Endometrial microvascular endothelial cells (primary cell): ENCODE results near the gene HSPA4. TPM values are rescaled to one million over a fixed set of nuclear protein-coding genes. Genes with fewer than 3 reads are reported as not detected.
"Not testable (repeated sequence)": the region's sequence is repeated elsewhere in the genome, so short reads cannot be mapped to it uniquely, and the experiment has no call there.

Source experiments
- in situ Hi-C: cut with HindIII; loops from 2 replicates; pipeline ENCODE4 v1.10.0; 2017; ENCODE audit warnings: low sequenced_read_pairs, low pct_unique_long_range_greater_than_20kb; ENCODE audit errors: inconsistent ontology term
- total RNA-seq: library from RNA; depleted of rRNA; stranded (reverse); fragments of >200 nt; gene quantifications from one replicate; pipeline ENCODE4 v1.2.3, GENCODE V29; 2015; ENCODE audit errors: inconsistent ontology term

HSPA4 gene
- 103 TPM for total RNA-seq

DNA sequence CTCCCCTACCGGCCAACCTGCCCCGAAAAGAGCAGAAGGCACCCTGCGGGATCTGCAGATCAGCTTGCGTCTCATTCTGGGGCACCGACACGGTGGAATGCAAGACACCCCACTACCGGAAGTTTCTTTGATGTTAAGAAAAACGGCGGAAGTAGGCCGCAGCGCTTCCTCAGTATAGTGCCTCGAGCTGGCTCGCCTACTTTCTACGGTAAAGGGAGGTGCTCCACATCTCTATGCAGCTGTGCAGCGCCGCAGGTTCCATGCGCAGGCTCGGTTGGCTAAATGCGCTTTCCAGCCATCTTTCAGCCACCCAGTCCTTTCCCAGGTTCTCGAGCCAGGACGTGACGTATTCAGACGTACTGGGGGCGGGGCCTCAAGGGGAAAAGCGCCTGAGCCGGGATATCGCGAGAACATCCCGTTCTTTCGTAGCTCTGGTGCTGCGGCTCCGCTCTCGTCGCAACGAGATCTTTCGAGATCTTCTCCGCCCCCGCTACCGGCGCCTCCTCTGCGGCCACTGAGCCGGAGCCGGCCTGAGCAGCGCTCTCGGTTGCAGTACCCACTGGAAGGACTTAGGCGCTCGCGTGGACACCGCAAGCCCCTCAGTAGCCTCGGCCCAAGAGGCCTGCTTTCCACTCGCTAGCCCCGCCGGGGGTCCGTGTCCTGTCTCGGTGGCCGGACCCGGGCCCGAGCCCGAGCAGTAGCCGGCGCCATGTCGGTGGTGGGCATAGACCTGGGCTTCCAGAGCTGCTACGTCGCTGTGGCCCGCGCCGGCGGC lies at the start of gene HSPA4:
Gene HSPA4 (plus strand): TSS at position 472 of the 775 bp plus-strand sequence. CDS start 238 bp downstream, at position 710.
- in situ Hi-C loops = no loop called here

DNA sequence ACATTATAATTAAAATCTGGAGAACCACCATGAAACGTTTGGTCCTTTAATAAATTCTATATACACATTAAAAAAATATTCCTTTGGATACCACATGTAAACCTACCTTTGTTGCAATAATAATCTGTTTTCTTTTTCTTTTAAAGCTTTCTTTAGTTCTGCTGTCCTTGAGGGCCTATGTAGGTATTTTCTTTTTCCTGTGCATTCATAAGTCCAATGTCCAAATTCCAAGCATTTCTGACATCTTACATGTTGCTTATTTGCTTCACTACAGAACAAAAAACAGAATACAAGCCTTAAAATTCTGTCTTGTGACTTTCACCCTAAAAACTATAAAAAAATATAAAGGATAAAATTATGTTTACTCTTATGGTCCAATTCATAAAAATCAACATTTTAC lies 45.2 kb upstream of the HSPA4 start:
- in situ Hi-C loops = no loop called here

DNA sequence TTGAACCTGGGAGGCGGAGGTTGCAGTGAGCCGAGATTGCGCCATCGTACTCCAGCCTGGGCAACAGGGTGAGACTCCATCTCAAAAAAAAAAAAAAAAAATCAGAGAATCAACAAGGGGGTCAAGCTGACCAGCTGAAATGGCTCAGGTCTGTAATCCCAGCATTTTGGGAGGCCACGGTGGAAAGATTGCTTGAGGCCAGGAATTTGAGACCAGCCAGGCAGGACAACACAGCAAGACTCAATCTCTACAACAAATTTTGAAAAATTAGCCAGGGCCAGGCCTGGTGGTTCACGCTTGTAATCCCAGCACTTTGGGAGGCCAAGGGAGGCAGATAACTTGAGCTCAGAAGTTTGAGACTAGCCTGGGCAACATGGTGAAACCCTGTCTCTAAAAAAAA lies 43.4 kb upstream of the HSPA4 start:
- in situ Hi-C loops = not testable (repeated sequence)

DNA sequence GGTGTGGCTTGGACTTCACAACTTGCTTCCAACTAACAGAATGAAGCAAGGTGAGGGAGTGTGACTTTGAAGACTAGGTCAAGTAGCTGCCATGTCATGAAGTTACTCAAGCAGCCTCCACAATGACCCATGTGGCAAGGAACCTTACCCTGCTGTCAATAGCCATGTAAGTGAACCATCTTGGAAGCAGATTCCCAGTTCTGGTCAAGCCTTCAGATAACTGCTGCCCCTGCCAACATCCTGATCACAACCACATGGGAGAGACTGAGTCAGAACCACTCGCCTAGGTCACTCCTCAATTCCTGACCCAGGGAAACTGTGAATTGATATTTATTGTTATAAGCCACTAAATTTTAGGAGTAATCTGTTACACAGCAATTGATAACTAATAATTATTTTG lies 36.3 kb upstream of the HSPA4 start:
- in situ Hi-C loops = no loop called here

DNA sequence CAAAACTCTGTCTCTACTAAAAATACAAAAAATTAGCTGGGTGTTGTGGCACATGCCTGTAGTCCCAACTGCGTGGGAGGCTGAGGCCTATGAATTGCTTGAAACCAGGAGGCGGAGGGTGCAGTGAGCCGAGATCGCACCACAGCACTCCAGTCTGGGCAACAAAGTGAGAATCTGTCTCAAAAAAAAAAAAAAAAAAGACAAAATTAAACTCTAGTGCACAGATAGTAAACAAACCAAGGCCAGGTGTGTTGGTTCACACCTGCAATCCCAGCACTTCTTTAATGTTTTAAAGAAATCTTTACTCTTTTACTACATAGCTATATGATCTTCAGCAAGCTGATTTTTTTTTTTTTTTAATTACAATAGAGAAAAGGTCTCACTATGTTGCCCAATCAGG lies 33.8 kb upstream of the HSPA4 start:
- in situ Hi-C loops = no loop called here

DNA sequence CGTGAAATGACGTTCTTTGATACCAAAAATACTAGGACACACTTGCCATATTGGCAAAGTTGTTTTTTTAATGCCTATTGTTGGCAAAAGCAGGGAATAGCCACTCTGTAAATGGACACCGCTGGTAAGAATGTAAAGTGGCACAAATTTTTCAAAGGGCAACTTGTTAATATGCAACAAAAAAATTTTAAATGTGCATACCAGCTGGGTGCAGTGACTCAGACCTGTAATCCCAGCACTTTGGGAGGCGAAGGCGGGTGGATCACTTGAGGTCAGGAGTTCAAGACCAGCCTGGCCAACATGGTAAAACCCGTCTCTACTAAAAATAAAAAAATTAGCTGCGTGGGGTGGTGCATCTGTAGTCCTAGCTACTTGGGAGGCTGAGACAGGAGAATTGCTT lies 32.3 kb upstream of the HSPA4 start:
- in situ Hi-C loops = not testable (repeated sequence)

DNA sequence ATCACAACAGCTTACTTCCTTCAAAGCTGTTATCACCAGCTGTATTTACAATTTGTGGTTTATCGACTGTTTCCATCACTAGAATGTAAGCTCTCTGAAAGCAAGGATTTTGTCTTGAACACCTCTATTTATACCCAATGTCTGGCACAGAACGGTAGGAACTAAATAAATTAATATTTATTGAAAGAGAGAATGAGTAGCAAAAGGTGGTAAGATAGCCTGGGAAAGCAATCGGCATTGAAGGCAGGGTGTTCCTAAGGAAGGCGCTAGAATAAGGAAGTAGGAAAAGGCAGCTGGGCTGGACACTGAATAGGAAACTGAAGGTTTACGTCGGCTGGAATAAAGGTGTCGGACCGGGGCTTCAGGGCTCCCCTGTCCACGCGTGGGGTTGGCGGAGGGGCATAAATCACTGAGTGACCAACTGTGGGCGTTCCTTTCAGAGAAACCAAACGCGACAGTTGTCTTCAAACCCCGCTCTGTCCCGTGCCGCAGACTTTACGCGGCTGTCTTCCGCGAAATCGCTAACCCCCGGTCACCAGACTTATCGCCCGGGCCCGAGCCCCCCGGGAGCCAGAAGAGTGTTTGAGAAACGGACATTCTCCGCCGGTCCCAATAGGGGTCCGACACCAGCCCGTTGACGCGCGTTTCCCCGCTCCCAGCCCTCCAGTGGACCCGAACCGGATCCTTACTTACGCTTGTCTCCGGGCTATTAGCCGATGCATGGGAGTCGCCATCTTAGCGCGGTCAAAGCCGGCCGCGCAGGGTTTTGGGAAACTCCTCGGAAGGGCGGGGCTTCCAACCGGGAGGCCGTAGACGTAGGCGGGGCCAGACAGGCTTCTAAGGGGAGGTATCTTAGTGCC lies 25.8 kb upstream of the HSPA4 start, which contains the start of gene ZCCHC10:
Gene ZCCHC10 (minus strand): TSS at position 746 of the 860 bp plus-strand sequence. CDS start 12 bp downstream, at position 734.
- in situ Hi-C loops = no loop called here

DNA sequence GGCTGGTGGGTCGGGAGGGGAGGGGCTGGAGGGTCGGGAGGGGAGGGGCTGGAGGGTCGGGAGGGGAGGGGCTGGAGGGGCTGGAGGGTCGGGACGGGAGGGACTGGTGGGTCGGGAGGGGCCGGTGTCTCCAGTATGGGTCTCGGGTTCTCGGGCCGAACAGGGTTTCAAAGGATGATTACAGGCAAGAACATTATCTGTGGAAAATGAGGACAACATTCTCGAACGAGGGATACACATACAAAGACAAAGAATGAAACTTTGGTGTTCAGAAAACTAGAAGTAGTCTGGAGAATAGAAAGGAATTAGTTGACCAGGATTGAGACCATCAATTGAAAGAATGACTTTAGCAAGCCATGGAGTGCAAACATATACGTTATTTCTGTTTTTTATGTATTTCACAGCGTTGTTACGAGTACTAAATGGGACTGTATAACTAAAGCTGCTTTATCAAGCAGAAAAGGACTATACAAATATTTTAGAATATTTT lies 25.1 kb upstream of the HSPA4 start:
- in situ Hi-C loops = no loop called here

DNA sequence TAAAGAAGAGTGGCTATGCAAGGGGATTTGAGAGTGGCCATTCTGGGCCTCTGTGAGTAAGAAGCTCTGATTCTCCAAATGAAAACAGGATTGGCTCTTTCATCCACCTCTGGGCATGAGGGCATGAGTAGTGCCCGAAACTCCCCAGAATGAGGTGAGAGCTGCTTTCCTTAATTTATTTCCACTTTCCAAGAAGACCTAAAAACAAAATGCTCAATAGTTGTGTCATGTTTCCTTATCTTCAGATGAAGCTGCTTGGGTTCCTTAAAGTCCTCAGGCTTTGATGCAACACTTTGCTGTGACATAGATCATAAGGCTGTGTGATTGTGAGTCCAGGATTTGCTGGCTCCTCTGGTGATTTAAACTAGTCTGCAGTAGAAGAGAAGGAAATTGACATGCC lies 22.4 kb upstream of the HSPA4 start:
- in situ Hi-C loops = no loop called here

DNA sequence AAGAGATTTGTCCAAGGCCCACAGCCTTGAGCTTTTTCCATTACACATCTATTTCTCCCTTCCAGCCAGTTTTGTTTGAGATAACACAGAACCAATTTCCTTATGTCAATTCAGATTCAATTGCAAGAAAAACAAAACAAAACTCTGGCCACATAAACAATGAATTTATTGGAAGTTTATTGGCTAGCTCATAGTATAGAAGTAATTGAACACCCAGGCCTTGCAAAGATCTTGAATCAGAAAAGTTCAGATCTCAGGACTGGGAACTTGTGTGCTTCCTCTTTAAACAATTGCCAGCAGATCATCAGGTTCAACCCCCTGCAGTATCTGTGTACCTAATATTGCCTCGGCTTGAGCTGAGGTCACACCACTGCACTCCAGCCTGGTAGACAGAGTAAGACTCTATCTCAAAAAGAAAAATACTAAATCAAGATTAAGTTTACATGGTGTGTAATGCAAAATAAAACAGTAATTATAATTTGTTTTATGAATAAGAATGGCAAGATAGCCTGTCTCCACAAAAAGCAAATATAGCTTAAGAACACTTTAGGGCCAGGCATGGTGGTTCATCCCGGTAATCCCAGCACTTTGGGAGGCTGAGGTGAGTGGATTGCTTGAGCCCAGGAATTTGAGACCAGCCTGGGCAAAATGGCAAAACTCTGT lies 21.3 kb upstream of the HSPA4 start:
- in situ Hi-C loops = no loop called here

DNA sequence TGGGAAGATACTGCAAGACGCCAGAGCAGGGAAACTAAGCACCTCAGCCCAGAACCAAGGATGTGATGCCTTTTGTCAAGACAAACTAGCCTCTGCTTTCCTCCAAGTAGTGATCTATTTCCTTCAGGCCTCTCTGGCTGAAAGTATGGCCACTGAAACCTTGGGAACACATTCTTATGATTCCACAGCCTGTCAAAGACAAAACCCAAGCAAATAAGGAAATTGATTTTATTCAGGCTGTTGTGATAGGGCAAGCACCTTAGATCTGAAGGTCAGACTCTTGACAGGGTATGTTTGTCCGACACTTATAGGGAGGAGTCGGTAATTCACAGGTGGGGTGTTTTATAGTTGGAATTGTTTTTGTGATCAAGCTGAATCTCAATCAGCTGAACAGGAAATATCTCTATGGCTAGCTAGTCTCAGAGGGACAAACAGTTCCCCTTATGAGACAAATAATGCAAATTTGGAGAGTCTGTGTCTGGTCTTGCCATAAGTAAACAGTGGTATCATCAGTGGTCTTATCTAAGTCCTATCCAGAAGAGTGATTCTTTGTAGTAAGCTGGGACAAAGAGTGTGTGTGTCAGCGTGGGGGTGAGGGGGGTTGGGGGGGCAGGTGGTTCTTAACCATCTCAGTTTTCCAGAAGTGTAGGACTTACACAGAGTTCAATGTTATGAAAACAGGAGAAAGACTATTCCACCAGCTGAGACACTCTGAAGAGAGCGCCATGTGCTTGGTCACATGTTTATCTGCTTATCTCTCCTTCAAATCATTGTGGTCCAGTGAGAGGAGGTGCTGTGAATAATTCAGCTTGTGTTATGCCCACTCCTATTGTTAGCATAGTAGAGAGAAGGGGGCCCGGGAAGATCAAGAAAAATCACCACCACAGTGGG lies 18.7 kb upstream of the HSPA4 start:
- in situ Hi-C loops = no loop called here

DNA sequence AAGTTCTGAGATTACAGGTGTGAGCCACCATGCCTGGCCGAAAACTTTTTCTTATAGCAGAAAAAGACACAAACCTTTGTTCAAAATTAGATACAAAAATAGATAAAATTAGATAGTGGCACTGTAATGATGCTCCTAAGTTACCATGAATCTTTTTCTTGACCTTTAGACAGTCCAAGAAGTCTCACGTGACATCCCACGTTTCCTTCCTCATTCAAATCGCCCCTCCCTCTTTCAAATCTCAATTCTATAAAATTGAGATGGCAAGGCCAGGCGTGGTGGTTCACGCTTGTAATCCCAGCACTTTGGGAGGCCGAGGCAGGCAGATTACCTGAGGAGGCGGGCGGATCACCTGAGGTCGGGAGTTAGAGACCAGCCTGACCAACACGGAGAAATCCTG lies 17.7 kb upstream of the HSPA4 start:
- in situ Hi-C loops = no loop called here

DNA sequence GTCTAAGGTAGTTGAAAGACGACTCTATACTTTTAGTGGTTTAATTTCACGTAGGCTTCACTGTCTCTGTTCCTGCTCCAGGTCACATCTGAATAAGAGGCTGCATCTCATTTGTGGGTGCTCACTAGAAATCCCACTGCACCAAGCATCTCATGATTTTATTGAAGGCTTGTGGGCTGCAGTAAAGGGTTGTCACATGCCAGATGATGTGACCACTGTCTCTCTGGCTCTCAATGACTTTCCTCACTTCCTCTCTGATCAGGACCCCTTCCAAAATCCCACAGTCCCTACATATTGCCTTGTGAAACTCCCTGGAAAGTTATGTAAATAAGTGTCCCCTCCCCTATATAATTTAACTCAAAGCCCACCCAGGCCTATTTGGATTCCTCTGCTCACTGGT lies 16.6 kb upstream of the HSPA4 start:
- in situ Hi-C loops = no loop called here

DNA sequence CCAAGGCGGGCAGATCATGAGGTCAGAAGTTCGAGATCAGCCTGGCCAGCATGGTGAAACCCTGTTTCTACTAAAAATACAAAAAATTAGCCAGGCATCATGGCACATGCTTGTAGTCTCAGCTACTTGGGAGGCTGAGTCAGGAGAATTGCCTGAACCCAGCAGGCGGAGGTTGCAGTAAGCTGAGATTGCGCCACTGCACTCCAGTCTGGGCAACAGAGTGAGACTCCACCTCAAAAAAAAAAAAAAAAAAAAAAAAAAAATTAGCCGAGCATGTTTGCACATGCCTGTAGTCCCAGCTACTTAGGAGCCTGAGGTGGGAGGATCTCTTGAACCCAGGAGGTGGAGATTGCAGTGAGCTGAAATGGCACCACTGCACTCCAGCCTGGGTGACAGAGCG lies 15.1 kb upstream of the HSPA4 start:
- in situ Hi-C loops = not testable (repeated sequence)

DNA sequence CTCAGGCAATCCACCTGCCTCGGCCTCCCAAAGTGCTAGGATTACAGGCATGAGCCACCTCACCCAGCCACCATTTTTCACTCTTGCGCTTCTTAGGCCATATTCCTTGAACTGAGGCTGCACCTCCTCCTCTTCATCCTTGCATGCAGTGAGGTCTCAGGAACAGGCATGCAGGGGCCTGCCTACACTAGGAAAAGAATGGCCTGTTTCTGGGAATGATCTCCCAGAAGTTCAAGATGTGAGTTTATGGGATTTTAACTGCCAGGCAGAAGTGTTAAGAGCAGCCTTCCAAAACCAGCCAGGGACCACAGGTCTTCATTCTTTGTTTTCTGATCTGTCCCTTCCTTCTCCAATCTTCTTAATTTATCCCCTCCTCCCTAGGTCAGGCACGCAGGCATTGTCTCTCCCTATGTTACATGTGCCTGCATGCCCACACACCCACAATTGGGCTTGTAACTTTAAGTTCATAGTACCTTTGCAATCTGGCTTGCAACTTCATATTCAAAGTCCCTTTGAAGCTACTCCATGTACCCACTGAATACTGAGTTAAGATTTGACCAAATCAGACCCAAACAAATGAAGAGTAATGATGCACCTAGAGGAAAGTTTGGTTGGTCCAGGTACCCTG lies 10.5 kb upstream of the HSPA4 start:
- in situ Hi-C loops = no loop called here

DNA sequence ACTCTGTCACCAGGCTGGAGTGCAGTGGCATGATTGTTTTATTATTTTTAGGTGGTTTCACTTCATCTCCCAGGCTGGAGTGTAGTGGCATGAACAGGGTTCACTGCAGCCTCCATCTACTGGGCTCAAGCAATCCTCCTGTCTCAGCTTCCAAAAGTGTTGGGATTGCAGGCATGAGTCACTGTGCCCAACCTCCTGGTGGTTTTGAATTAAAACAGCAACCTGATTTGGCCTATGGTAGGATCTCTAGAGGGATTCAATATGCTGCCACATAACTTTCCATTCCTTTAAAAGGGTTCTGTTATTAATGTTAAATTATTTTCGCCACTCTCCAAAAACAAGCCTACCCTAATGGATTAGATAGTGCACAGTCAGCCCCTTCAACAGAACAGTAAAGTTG lies 9.9 kb upstream of the HSPA4 start:
- in situ Hi-C loops = no loop called here

DNA sequence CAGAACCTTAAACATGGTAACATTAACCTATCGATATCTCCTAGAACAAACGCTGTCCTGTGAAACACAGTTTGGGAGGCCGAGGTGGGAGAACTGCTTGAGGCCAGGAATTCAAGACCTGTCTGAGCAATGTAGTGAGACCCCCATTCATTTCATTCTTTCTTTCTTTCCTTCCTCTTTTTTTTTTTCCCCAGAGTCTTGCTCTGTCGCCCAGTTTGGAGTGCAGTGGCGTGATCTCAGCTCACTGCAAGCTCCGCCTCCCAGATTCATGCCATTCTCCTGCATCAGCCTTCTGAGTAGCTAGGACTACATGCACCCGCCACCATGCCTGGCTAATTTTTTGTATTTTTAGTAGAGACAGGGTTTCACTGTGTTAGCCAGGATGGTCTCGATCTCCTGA lies 5.3 kb upstream of the HSPA4 start:
- in situ Hi-C loops = not testable (repeated sequence)

DNA sequence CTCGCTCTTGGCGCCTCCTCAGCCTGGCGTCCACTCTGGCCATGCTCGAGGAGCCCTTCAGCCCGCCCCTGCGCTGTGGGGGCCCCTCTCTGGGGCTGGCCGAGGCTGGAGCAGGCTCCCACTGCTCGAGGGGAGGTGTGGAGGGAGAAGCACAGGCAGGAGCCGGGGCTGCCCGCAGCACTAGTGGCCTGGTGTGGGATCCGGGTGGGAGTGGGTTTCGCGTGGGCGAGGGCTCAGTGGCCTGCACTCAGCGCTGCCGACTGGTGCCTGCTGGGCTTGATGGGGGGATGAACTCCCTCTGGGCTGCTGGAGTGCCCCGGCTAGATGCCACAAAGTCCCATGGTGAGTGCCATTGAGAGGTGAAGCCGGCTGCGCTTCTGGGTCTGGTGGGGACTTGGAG lies 4.4 kb upstream of the HSPA4 start:
- in situ Hi-C loops = no loop called here
